ENCODE data around the gene USP34. TPM values are rescaled to one million over a fixed set of nuclear protein-coding genes. Genes with fewer than 3 reads are reported as not detected.

Gene USP34
- total RNA-seq, 4 donors from 2014 or later, result 120 to 210 (median 157) TPM

DNA sequence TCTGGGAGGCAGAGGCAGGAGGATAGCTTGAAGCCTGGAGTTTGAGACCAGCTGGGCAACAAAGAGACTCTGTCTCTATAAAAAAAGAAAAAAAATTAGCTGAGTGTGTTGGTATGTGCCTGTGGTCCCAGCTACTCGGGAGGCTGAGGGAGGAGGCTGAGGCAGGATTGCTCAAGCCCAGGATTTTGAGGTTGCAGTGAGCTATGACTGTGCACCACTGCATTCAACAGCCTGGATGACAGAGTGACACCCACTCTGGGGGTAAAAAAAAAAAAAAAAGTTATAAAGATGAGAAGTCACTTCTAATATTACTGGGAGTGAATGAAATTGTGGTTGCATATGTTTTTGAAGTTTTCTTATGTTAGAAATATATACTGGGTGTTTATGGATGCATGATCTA is 237.3 kb downstream of the USP34 start:
- ATAC-seq, result no peak
- TF ChIP-seq POLR2AphosphoS5 (IDR thresholded peaks at IDR 0.05) (no peak), EP300 (IDR thresholded peaks at IDR 0.05) (no peak), POLR2A (IDR thresholded peaks at IDR 0.05) (no peak), CTCF (IDR thresholded peaks at IDR 0.05) (no peak)
- H3K4me3 ChIP-seq, result no peak overlapping the region
- no peaks in the 10 kb centered on the region for H3K27me3 ChIP-seq
- no peak overlapping the region for H3K27ac ChIP-seq
- peaks cover 3 to 79% of the 10 kb centered on the region in 2 donors for H3K36me3 ChIP-seq
- 67 to 86% methylated on average over 1 of the region's 1 CpG for WGBS, 2 donors (ENCODE audit: low coverage in 1 of 2)
- H3K9me3 ChIP-seq, result no peaks in the 10 kb centered on the region
- peaks cover 0 to 4% (median 0%) of the 10 kb centered on the region in 3 donors for H3K4me1 ChIP-seq

GRCh38 chr2:61229936-61230335 is 241.0 kb downstream of the USP34 start:
- no peak overlapping the region for H3K4me3 ChIP-seq
- 91 to 100% methylated on average over 2 of the region's 2 CpGs for WGBS, 2 donors (ENCODE audit: low coverage in 1 of 2)
- no peak overlapping the region for H3K27ac ChIP-seq
- TF ChIP-seq CTCF (IDR thresholded peaks at IDR 0.05) (no peak), EP300 (IDR thresholded peaks at IDR 0.05) (no peak), POLR2AphosphoS5 (IDR thresholded peaks at IDR 0.05) (no peak), POLR2A (IDR thresholded peaks at IDR 0.05) (no peak)
- H3K9me3 ChIP-seq, result no peaks in the 10 kb centered on the region
- H3K36me3 ChIP-seq, result peaks cover 3 to 96% of the 10 kb centered on the region in 2 donors
- H3K4me1 ChIP-seq, result no peaks in the 10 kb centered on the region
- no peak for ATAC-seq
- no peaks in the 10 kb centered on the region for H3K27me3 ChIP-seq

DNA sequence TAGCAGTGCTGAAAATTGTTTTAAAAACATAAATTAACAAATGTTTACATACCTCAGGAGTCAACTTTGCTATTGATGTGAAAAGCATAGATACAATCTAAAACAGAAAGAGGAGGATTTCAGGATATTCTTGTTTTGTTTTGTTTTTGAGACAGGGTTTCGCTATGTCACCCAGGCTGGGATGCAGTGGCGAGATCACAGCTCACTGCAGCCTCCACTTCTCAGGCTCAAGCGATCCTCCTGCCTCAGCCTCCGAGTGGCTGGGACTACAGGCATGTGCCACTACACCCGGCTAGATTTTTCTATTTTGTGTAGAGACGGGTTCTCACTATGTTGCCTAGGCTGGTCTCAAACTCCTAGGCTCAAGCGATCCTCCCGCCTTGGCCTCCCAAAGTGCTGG is 248.3 kb downstream of the USP34 start:
- no peak for ATAC-seq
- Histone ChIP-seq H3K27ac (no peak overlapping the region), H3K36me3 (peaks cover 0 to 76% of the 10 kb centered on the region in 2 donors), H3K9me3 (no peaks in the 10 kb centered on the region), H3K4me3 (no peak overlapping the region), H3K4me1 (no peaks in the 10 kb centered on the region), H3K27me3 (no peaks in the 10 kb centered on the region)
- 92 to 97% methylated on average over 7 to 8 of the region's 8 CpGs for WGBS, 2 donors (ENCODE audit: low coverage in 1 of 2)
- no peak for TF ChIP-seq CTCF (IDR thresholded peaks at IDR 0.05)
- no peak for TF ChIP-seq POLR2AphosphoS5 (IDR thresholded peaks at IDR 0.05)
- TF ChIP-seq POLR2A (IDR thresholded peaks at IDR 0.05), result no peak
- TF ChIP-seq EP300 (IDR thresholded peaks at IDR 0.05), result no peak

DNA sequence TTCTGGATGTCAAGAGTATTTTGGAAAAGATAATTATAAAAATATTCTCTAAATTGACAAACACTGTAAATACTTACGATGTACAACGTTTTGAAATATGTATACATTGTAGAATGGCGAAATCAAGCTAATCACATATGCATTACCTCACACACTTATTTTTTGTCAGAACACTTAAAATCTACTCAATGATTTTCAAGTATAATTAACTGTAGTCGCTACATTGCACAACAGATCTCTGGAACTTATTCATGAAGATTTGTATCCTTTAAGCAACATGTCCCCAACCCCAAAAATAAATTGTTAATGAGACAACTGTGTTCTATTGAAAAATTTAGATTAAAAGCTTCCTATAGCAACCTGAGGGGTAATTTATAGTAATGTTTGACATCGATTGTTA is 249.1 kb downstream of the USP34 start:
- 94 to 100% methylated on average over 5 of the region's 5 CpGs for WGBS, 2 donors (ENCODE audit: low coverage in 1 of 2)
- TF ChIP-seq POLR2AphosphoS5 (IDR thresholded peaks at IDR 0.05) (no peak), CTCF (IDR thresholded peaks at IDR 0.05) (no peak), POLR2A (IDR thresholded peaks at IDR 0.05) (no peak), EP300 (IDR thresholded peaks at IDR 0.05) (no peak)
- H3K9me3 ChIP-seq, result no peaks in the 10 kb centered on the region
- H3K4me3 ChIP-seq, result no peak overlapping the region
- no peak overlapping the region for H3K27ac ChIP-seq
- H3K36me3 ChIP-seq, result peaks cover 0 to 72% of the 10 kb centered on the region in 2 donors
- ATAC-seq, result no peak
- H3K4me1 ChIP-seq, result no peaks in the 10 kb centered on the region
- H3K27me3 ChIP-seq, result no peaks in the 10 kb centered on the region

- Histone ChIP-seq H3K4me3 (no peak overlapping the region), H3K9me3 (no peaks in the 10 kb centered on the region), H3K27ac (no peak overlapping the region), H3K4me1 (no peaks in the 10 kb centered on the region), H3K27me3 (no peaks in the 10 kb centered on the region), H3K36me3 (peaks cover 0 to 71% of the 10 kb centered on the region in 2 donors)
- TF ChIP-seq POLR2A (IDR thresholded peaks at IDR 0.05) (no peak), CTCF (IDR thresholded peaks at IDR 0.05) (no peak), EP300 (IDR thresholded peaks at IDR 0.05) (no peak), POLR2AphosphoS5 (IDR thresholded peaks at IDR 0.05) (no peak)
- 78 to 85% methylated on average over 2 of the region's 2 CpGs for WGBS, 2 donors (ENCODE audit: low coverage in 1 of 2)
- no peak for ATAC-seq
Observed at GRCh38 chr2:61220768-61221167, 250.1 kb downstream of the USP34 start.

Data from gastroesophageal sphincter (tissue), 4 donors.